Measurements from ENCODE around the gene DISC1.

GRCh38 chr1:231638647-231639046, 12.1 kb downstream of the DISC1 start:
- no peak for TF ChIP-seq CTCF (IDR thresholded peaks at IDR 0.05)
- TF ChIP-seq POLR2A (IDR thresholded peaks at IDR 0.05), result no peak
